Activated CD4-positive, alpha-beta T cell treated with anti-CD3 and anti-CD28 coated beads, Interleukin-2, amount 50 U/mL, for 4 hours (primary cell): ENCODE results near the gene NSUN7.
"Not testable (repeated sequence)": the region's sequence is repeated elsewhere in the genome, so short reads cannot be mapped to it uniquely, and the experiment has no call there.

ENCODE experiments used
- DNase-seq, 2 experiments: peaks; one replicate each; pipeline ENCODE4 v3.0.0-alpha.2; 2020

The NSUN7 gene

GRCh38 chr4:40736910-40737309 is 12.8 kb upstream of the NSUN7 start:
- no peak for DNase-seq

- DNase-seq, result no peak
Observed at GRCh38 chr4:40737879-40738278, 11.9 kb upstream of the NSUN7 start.

GRCh38 chr4:40739347-40739746 is 10.4 kb upstream of the NSUN7 start:
- no peak for DNase-seq

- no peak for DNase-seq
Observed at GRCh38 chr4:40744218-40744617, 5.5 kb upstream of the NSUN7 start.

- DNase-seq, result no peak
Observed at GRCh38 chr4:40745285-40745984, 4.3 kb upstream of the NSUN7 start.

GRCh38 chr4:40747207-40747835 is 2.4 kb upstream of the NSUN7 start:
- DNase-seq, result no peak

GRCh38 chr4:40750461-40751258 is 905 bp downstream of the NSUN7 start:
- DNase-seq, result no peak

- no peak for DNase-seq
Observed at GRCh38 chr4:40755616-40756015, 5.9 kb downstream of the NSUN7 start.

- DNase-seq, result no peak
Observed at GRCh38 chr4:40763228-40763716, 13.5 kb downstream of the NSUN7 start.

GRCh38 chr4:40769266-40769665 is 19.5 kb downstream of the NSUN7 start:
- DNase-seq, result no peak

- no peak for DNase-seq
Observed at GRCh38 chr4:40778090-40778489, 28.3 kb downstream of the NSUN7 start.

GRCh38 chr4:40782876-40783275 is 33.1 kb downstream of the NSUN7 start:
- no peak for DNase-seq

- DNase-seq, result no peak
Observed at GRCh38 chr4:40785727-40786126, 36.0 kb downstream of the NSUN7 start.

GRCh38 chr4:40788331-40788730 is 38.6 kb downstream of the NSUN7 start:
- DNase-seq, result no peak

- DNase-seq, result no peak
Observed at GRCh38 chr4:40789031-40789430, 39.3 kb downstream of the NSUN7 start.

GRCh38 chr4:40789771-40790170 is 40.0 kb downstream of the NSUN7 start:
- DNase-seq, result no peak

GRCh38 chr4:40800064-40800463 is 50.3 kb downstream of the NSUN7 start:
- DNase-seq, result no peak

GRCh38 chr4:40804598-40804997 is 54.8 kb downstream of the NSUN7 start:
- no peak for DNase-seq

- DNase-seq, result no peak
Observed at GRCh38 chr4:40808926-40809457, 59.2 kb downstream of the NSUN7 start.

GRCh38 chr4:40811956-40812355 is 62.2 kb downstream of the NSUN7 start:
- no peak for DNase-seq

GRCh38 chr4:40812386-40812785 is 62.6 kb downstream of the NSUN7 start:
- no peak for DNase-seq

GRCh38 chr4:40812856-40813255 is 63.1 kb downstream of the NSUN7 start:
- DNase-seq, result no peak

GRCh38 chr4:40817157-40817556 is 67.4 kb downstream of the NSUN7 start:
- DNase-seq, result not testable (repeated sequence)

- DNase-seq, result no peak
Observed at GRCh38 chr4:40820101-40820500, 70.3 kb downstream of the NSUN7 start.
